ENCODE data around the gene CRTAC1.

CRTAC1 gene

DNA sequence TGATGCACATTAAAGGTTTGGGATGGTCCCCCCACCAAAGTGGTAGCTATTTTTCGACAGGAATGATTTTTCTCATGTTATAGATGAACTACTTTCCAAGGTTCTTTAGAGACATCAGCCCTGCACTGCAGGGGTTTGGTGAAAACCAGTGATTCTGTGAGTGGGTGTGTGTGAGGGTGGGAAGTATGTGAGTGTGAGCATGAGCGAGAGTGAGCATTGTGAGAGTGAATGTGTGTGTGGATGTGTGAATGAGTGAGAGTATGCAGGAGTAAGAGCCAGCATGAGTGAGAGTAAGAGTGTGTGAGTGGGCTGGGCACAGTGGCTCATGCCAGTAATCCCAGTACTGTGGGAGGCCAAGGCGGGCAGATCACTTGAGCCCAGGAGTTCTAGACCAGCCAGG is 105.7 kb downstream of the CRTAC1 start:
- DNase-seq (ENCODE audit: low spot score) = no peak

- no peak for DNase-seq (ENCODE audit: low spot score)
Measured at GRCh38 chr10:97923476-97923875, 106.9 kb downstream of the CRTAC1 start.

DNA sequence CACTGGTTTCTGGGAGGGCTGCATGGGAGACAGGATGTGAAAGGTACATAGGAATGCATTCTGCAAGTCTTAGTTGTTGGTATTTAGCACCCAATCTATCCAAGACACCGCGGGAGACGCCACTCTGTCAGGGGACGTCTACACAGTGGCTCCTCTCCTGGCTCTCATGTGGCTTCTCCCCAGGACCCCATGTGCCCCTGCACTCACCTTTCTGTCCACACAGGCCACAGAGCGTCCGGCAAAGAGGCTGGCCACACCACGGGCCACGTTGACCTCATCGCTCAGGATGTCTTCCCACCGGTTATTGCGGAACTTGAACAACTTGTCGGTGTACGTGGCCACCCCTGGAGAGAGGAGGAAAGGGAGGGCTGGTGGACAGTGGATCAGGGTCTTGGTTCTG is 107.4 kb downstream of the CRTAC1 start:
- DNase-seq (ENCODE audit: low spot score) = no peak

DNA sequence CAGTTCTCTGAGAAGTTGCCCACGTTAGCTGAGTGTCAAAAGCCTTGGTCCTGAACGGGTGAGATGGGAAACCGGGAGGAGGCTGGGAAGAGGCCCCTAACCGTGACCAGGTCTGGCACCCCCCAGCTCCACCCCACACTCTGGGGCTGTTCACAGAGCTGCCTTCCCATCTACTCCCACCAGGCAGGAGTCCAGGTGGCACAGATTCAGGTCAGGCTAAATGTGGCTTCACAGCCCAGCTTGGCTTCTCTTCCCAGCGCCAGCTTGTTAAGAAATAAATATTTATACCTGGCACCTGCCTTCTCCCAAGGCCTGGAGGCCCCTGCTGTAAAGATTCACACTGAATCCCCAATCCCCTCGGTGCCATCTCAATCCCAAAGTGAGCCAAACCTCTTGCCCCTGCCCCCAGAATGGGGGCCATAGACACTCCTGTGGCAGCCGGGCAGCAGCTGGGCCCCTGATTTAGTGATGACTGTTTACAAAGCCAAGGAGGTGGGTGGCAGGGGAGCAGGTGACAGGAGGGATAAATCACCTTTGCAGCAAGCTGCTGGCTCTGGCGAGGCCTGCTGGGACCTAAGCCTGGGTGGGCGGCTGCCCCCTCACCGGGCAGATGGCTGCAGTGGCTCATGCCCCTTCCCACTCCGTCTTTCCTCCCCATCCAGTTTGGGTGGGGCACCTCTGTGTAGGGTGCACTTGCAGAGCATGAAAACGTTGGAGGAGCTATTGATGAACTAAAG is 108.2 kb downstream of the CRTAC1 start:
- DNase-seq (ENCODE audit: low spot score) = no peak

- DNase-seq (ENCODE audit: low spot score) = no peak
Measured at GRCh38 chr10:97921581-97922021, 108.8 kb downstream of the CRTAC1 start.

DNA sequence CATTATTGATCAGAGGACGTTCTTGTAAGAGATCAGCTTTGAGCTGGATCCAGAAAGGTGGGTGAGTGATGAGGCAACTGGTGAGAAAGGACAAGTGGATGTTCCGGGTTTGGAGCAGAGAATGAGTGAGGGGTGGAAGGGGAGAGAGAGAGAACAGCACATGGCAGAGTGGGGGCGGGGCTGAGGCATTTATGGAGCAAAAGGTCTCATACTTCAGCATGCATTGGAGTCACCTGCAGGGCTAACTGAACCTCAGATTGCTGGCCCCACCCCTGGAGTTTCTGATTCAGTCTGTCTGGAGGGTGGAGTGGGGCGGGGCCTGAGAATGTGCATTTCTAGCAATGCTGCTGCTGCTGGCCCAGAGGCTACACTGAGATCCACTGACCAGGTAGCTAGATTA is 109.6 kb downstream of the CRTAC1 start:
- no peak for DNase-seq (ENCODE audit: low spot score)

GRCh38 chr10:97919012-97919411 is 111.4 kb downstream of the CRTAC1 start:
- no peak for DNase-seq (ENCODE audit: low spot score)

- DNase-seq (ENCODE audit: low spot score) = no peak
Measured at GRCh38 chr10:97916586-97916985, 113.8 kb downstream of the CRTAC1 start.

DNA sequence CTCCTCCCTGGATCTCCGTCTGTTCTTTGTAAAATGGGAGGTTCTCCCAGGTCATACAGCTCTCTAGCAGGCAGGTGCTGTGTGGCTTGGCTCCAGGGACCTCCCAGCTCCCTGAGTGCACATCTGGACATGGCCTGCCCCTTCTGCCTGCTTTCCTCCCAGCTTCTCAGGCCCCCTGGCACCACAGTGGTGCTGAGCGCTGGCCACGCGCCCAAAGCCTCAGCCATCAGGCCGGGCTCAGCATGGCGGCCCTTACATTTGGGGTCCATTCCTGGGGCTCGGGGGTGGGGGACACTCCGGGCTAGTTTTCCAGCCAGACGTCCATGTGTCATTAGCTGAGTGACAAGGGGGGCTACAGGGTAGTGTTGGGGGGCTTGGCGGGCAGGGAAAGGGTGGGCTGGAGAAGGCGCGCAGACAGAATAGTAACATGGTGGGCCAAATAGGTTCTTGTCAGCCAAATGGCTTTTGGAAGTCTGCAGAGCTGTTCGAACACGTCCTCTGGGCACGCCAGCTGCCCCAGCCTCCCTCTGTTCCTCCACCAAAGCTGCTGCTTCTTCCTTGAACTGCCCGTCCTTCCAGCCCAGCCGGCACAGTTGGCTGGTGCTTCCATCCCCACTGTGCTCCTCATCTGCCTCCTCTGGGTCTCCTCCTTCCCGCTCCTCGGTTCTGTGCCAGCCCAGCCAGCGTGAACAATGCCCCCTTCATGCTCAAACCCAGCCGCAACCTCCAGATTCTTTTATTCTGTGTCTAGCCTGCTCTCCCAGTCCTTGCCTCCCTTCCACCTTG is 114.9 kb downstream of the CRTAC1 start:
- DNase-seq (ENCODE audit: low spot score) = no peak

GRCh38 chr10:97914837-97915211 is 115.6 kb downstream of the CRTAC1 start:
- peak; percentile 94 for DNase-seq (ENCODE audit: low spot score)

- no peak for DNase-seq (ENCODE audit: low spot score)
Measured at GRCh38 chr10:97914171-97914836, 116.1 kb downstream of the CRTAC1 start.

- DNase-seq (ENCODE audit: low spot score) = no peak
Measured at GRCh38 chr10:97913614-97914013, 116.8 kb downstream of the CRTAC1 start.

DNA sequence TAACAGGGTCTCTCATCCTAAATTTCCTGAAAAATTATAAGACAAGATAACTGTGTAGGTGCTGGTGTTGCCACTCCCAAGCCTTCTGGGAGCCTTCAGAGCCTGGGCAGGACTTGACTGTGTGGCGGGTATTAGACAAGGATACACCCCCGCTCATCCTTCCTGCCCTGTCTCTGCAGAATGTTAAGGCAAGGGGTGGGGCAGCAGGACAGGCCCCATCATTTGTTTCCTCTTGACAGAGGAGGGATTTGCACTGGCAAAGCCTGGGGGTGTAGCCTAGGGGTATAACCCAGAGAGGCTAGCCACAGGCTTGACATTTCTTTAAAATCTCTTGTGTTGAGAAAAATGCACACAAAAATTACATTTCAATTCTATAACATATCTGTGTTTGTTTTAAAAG is 117.2 kb downstream of the CRTAC1 start:
- DNase-seq (ENCODE audit: low spot score) = no peak

GRCh38 chr10:97911217-97911616 is 119.2 kb downstream of the CRTAC1 start:
- DNase-seq (ENCODE audit: low spot score) = no peak

DNA sequence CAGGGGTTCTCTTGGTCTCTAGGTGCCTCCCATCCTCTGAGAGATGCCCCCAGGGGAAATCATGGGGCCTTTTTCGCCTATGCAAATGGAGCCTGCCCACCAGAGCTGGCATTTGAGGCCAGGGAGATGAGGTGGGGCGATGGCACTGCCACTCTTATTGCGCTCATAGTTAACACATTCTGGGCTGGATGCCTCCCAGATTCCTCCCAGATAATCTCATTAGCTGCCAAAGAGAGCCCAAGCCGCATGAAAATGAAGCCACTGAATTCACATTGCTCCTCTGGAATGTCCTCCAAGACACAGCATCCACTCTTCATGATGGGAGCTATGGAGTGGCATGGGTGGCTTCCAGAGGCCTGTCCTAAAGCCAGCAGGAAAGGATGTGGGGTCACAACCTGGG is 119.8 kb downstream of the CRTAC1 start:
- DNase-seq (ENCODE audit: low spot score) = no peak

DNA sequence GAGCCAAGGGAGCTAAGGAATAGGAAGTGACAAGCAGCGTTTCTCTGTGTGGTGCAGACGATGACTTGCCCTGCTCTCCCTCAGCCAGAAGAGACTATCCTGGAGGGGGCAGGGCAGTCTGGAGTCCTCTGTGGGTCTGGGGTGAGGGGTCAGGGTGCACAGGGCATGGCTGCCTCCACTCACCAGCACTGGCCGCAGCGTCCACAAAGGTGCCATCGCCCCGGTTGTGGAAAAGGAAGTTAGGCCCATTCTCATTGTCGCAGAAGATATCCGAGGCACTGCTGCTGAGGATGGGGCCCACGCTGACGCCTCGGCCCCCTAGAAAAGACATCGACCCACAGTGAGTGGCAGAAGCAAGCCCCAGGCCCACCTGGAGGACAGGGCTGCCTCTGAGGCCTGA is 122.6 kb downstream of the CRTAC1 start:
- DNase-seq (ENCODE audit: low spot score) = no peak

GRCh38 chr10:97907211-97907610 is 123.2 kb downstream of the CRTAC1 start:
- no peak for DNase-seq (ENCODE audit: low spot score)

GRCh38 chr10:97905276-97905675 is 125.1 kb downstream of the CRTAC1 start:
- no peak for DNase-seq (ENCODE audit: low spot score)

GRCh38 chr10:97904576-97904975 is 125.8 kb downstream of the CRTAC1 start:
- no peak for DNase-seq (ENCODE audit: low spot score)

GRCh38 chr10:97904018-97904381 is 126.4 kb downstream of the CRTAC1 start:
- peak; percentile 37 for DNase-seq (ENCODE audit: low spot score)

GRCh38 chr10:97903128-97904017 is 127.0 kb downstream of the CRTAC1 start:
- DNase-seq (ENCODE audit: low spot score) = no peak

DNA sequence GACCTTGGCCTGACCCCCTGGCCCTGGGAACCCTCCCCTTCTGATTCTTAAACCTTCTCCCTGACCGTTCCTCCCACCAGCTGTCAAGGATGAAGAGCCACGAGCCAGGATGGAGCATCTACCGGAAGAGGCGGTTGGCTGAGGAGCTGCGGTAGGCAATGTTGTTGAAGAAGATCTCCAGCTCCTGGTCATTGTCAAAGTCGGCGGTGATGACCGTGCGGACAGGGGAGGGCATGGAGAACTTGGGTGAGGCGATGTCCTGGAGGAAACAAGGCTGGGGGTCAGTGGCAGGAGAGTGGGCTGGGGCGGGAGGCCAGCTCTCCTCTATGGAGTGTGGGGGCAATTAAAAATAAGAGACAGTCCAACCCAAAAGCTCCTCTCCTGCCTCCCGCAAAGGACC is 129.0 kb downstream of the CRTAC1 start:
- no peak for DNase-seq (ENCODE audit: low spot score)

Data from iPS-NIHi11 (cell line).